HepG2 (cell line): Measurements from ENCODE around the gene TCOF1. TPM values are rescaled to one million over a fixed set of nuclear protein-coding genes. Genes with fewer than 3 reads are reported as not detected.

Experiments used
- ATAC-seq: fragments of 200-7000 bp; cut with Tn5 transposase; 3 replicates; pipeline ENCODE4 v1.9.1; 2020; ENCODE audit warnings: mild to moderate bottlenecking, moderate library complexity
- BruUV-seq: library from RNA; stranded (reverse); fragments of 400-500 nt; replicated peaks from 2 replicates; lab custom pipeline; 2021; lab: Mats Ljungman, UMichigan
- CTCF ChIA-PET: fragments of 300-600 bp; formaldehyde crosslinking; extraction: SDS; loops from one replicate; lab custom pipeline; 2021; ENCODE audit warnings: low total read pairs, inconsistent platforms, low intra/inter-chr PET ratio; lab: Yijun Ruan, JAX
- POLR2A ChIA-PET: fragments of 350-600 bp; sonication (Branson Sonifier 250); formaldehyde crosslinking; loops from one replicate; lab custom pipeline; 2020; ENCODE audit warnings: antibody characterized with exemption, inconsistent platforms; lab: Yijun Ruan, JAX
- DNase-seq: peaks from one replicate; pipeline ENCODE4 v3.0.0-alpha.2; 2015; ENCODE audit warnings: low spot score
- FAIRE-seq: peaks from 3 replicates; lab custom pipeline; 2011; peaks lifted over from hg19 to GRCh38; lab: Jason Lieb, UNC
- H2AFZ ChIP-seq: one replicate; pipeline ENCODE4 v1.6.1; 2011; ENCODE audit warnings: low read length, inconsistent platforms
- H3K27ac ChIP-seq: fragments of 300-600 bp; 3 replicates; pipeline ENCODE4 v1.8.0; 2011; ENCODE audit warnings: mixed run types, mild to moderate bottlenecking, mixed read lengths, low read length, inconsistent platforms; ENCODE audit not compliant: insufficient read depth; ENCODE audit errors: extremely low read length
- H3K27me3 ChIP-seq, 2 experiments: fragments of 200-600 bp in 1 of 2; 2 replicates in 1 of 2; 3 replicates in 1 of 2; pipeline versions ENCODE4 v1.6.0 to v1.8.0; 2011; ENCODE audit warnings: low read length in 2 of 2, mild to moderate bottlenecking in 2 of 2, moderate library complexity in 2 of 2, inconsistent platforms in 1 of 2; ENCODE audit not compliant: insufficient read depth in 2 of 2, control insufficient read depth in 1 of 2
- H3K36me3 ChIP-seq, 2 experiments: fragments of 200-600 bp in 1 of 2; replicated peaks in 1 of 2; 2 replicates in 1 of 2; 3 replicates in 1 of 2; pipeline versions ENCODE4 v1.5.1 to v1.8.0; 2011; ENCODE audit warnings: low read length in 2 of 2, inconsistent platforms in 1 of 2; ENCODE audit not compliant: insufficient read depth in 2 of 2, control insufficient read depth in 1 of 2
- H3K4me1 ChIP-seq: 2 replicates; pipeline ENCODE4 v1.5.1; 2012; ENCODE audit warnings: low read length, inconsistent platforms; ENCODE audit not compliant: insufficient read depth
- H3K4me2 ChIP-seq: 2 replicates; pipeline ENCODE4 v1.6.0; 2011; ENCODE audit warnings: low read depth, low read length, inconsistent platforms
- H3K4me3 ChIP-seq, 3 experiments: fragments of 200-600 bp in 1 of 3; sonication (generic), shearing (Covaris generic) in 1 of 3; replicated peaks in 1 of 3; 2 replicates each; pipeline ENCODE4 v1.5.1; 2011 to 2016; ENCODE audit warnings: low read length in 3 of 3, inconsistent platforms in 2 of 3, low read depth in 2 of 3, mild to moderate bottlenecking in 2 of 3, control low read depth in 1 of 3, mixed read lengths in 1 of 3; ENCODE audit not compliant: insufficient read depth in 1 of 3
- H3K79me2 ChIP-seq: one replicate; pipeline ENCODE4 v1.6.1; 2011; ENCODE audit warnings: low read length, inconsistent platforms; ENCODE audit not compliant: insufficient read depth
- H3K9ac ChIP-seq: 2 replicates; pipeline ENCODE4 v1.6.0; 2011; ENCODE audit warnings: mild to moderate bottlenecking, low read depth, low read length, inconsistent platforms; ENCODE audit not compliant: insufficient read depth
- H3K9me3 ChIP-seq: 2 replicates; pipeline ENCODE4 v1.5.1; 2012; ENCODE audit warnings: mild to moderate bottlenecking, low read length
- H4K20me1 ChIP-seq: 2 replicates; pipeline ENCODE4 v1.6.0; 2011; ENCODE audit warnings: inconsistent platforms, mild to moderate bottlenecking, low read length, moderate library complexity; ENCODE audit not compliant: insufficient read depth
- ATM ChIP-seq: fragments of 450-650 bp; IDR thresholded peaks from 2 replicates; pipeline ENCODE4 v1.7.1; 2017; ENCODE audit warnings: mild to moderate bottlenecking, borderline replicate concordance
- CHCHD3 ChIP-seq: sonication (generic); formaldehyde crosslinking; IDR thresholded peaks from 2 replicates; pipeline ENCODE4 v1.8.0; 2022; ENCODE audit warnings: mild to moderate bottlenecking, missing genetic modification reagents, moderate library complexity
- CREB1 ChIP-seq, 2 experiments: fragments of 450-650 bp in 1 of 2; IDR thresholded peaks; 2 replicates each; pipeline ENCODE4 v1.6.1; 2016 to 2017; ENCODE audit warnings: control low read depth in 1 of 2, mild to moderate bottlenecking in 1 of 2, missing compliant biosample characterization in 1 of 2, missing genetic modification characterization in 1 of 2
- CREM ChIP-seq, 2 experiments: sonication (generic) in 1 of 2; formaldehyde crosslinking in 1 of 2; IDR thresholded peaks; 2 replicates each; pipeline versions ENCODE4 v1.4.0 to v1.6.1; 2016 to 2020; ENCODE audit warnings: antibody characterized with exemption in 1 of 2, mild to moderate bottlenecking in 1 of 2, missing genetic modification reagents in 1 of 2
- RFX5 ChIP-seq: IDR thresholded peaks from 2 replicates; pipeline ENCODE4 v1.6.1; 2011; ENCODE audit warnings: low read depth, low read length, improper control_type of control experiment
- RFXANK ChIP-seq: IDR thresholded peaks from 2 replicates; pipeline ENCODE4 v1.6.1; 2016
- RFXAP ChIP-seq: sonication (generic); formaldehyde crosslinking; IDR thresholded peaks from 2 replicates; pipeline ENCODE4 v1.4.0; 2020; ENCODE audit warnings: missing genetic modification reagents, borderline replicate concordance
- ZNF605 ChIP-seq: sonication (generic); formaldehyde crosslinking; IDR thresholded peaks from 2 replicates; pipeline ENCODE4 v1.8.0; 2022; ENCODE audit warnings: mild to moderate bottlenecking, missing genetic modification reagents
- WGBS: methylation state at CpG from one replicate; pipeline ENCODE4 v1.1.6; 2017; ENCODE audit warnings: low lambda C conversion rate; 5-methylcytosine and 5-hydroxymethylcytosine counted together
- in situ Hi-C: cut with HindIII; loops from 2 replicates; pipeline ENCODE4 v1.10.0; 2017; ENCODE audit warnings: low pct_unique_long_range_greater_than_20kb; ENCODE audit not compliant: extremely low pct_ligation_motif_present
- intact Hi-C: fragments of 100-400 bp; cut with micrococcal nuclease; formaldehyde crosslinking; loops from one replicate; pipeline ENCODE4 v1.10.0; 2022; ENCODE audit not compliant: unreplicated experiment
- polyA plus RNA-seq, 8 experiments: library from polyadenylated mRNA; depleted of rRNA in 3 of 8; stranded (reverse) in 7 of 8; unstranded in 1 of 8; fragments of >200 nt; fragmentation: Illumina TruSeq in 4 of 8; extraction: Trizol in 4 of 8; gene quantifications; 2 replicates each; pipeline versions ENCODE4 v1.2.1 to v1.2.3, GENCODE V29; 2011 to 2016; ENCODE audit warnings: low read depth in 4 of 8, missing spikeins in 1 of 8, mixed read lengths in 1 of 8; ENCODE audit not compliant: insufficient read depth in 1 of 8
- total RNA-seq, 5 experiments: library from RNA; depleted of rRNA; stranded (reverse); fragments of >200 nt; fragmentation: Illumina TruSeq; extraction: Trizol; gene quantifications; 2 replicates each; pipeline ENCODE4 v1.2.3, GENCODE V29; 2016; ENCODE audit warnings: low read depth in 1 of 5

TCOF1 gene
- total and polyA plus RNA-seq, 2 of the 13 experiments (the other 11 are each of a cell fraction or from before 2014, with no cell fraction given): 10.1 to 41.6 TPM

- H3K36me3 ChIP-seq: no peaks in the 10 kb centered on the region; a peak in 1 of 5 replicates
- H3K4me3 ChIP-seq: peak overlapping the region in 2 of 3 experiments; percentile 10 to 36; a peak in 2 of 6 replicates
- no peak for DNase-seq
- in situ Hi-C loops: no loop called here
- no peak overlapping the region for H2AFZ ChIP-seq
- 89% methylated on average over 5 of the region's 5 CpGs for WGBS
- peak; percentile 99 for TF ChIP-seq RFXANK (CRISPR knock-in tag)
- TF ChIP-seq RFX5: peak; percentile 99
- TF ChIP-seq CREB1 (IDR thresholded peaks at IDR 0.05): peak; percentile 9; the same call in 1 of the 2 replicates
- TF ChIP-seq CREB1 (CRISPR knock-in tag; IDR thresholded peaks at IDR 0.05): peak; percentile 78
- 0 out of 2 replicates have a peak, but pooled peaks have one; percentile 30 for TF ChIP-seq ZNF605
- no peak for TF ChIP-seq CHCHD3 (CRISPR knock-in tag)
- TF ChIP-seq RFXAP (CRISPR knock-in tag): peak; percentile 99
- TF ChIP-seq ATM: no peak
- peak; percentile 45; the same call in 1 of the 2 replicates for TF ChIP-seq CREM (IDR thresholded peaks at IDR 0.05)
- TF ChIP-seq CREM (CRISPR knock-in tag; IDR thresholded peaks at IDR 0.05): no peak
- H3K27me3 ChIP-seq: no peaks in the 10 kb centered on the region
- no TSS peak for BruUV-seq
- ATAC-seq: no peak
- no peaks in the 10 kb centered on the region for H3K9me3 ChIP-seq
- H3K9ac ChIP-seq: peak overlapping the region; percentile 7; the same call in 1 of the 2 replicates
- H3K27ac ChIP-seq: no peak overlapping the region
- no peaks in the 10 kb centered on the region for H4K20me1 ChIP-seq
- FAIRE-seq: no peak
- intact Hi-C loops: no loop called here
- H3K4me2 ChIP-seq: peak overlapping the region; percentile 97
- peaks cover 38% of the 10 kb centered on the region for H3K4me1 ChIP-seq
- POLR2A ChIA-PET: interaction anchor here (1.1 to 3.8 kb wide), 7 partner anchors 12 to 111 kb away, joined by 3 to 33 read pairs (median 8); no protein-coding TSS in a partner anchor
- CTCF ChIA-PET: interaction anchor here (1.8 kb wide), 1 partner anchor 25 kb away, joined by 5 read pairs; no protein-coding TSS in a partner anchor
- peaks cover 5% of the 10 kb centered on the region for H3K79me2 ChIP-seq
These were observed 53.9 kb downstream of the TCOF1 start for GRCh38 chr5:150411245-150411979.
